Measurements from ENCODE around the gene C9orf50. TPM values are rescaled to one million over a fixed set of nuclear protein-coding genes. Genes with fewer than 3 reads are reported as not detected.

C9orf50 gene
- total RNA-seq, 1 donor from 2014 or later: not detected

GRCh38 chr9:129656795-129657390 lies 36.0 kb upstream of the C9orf50 start:
- intact Hi-C loops (cut with micrococcal nuclease): no loop called here
- DNase-seq (ENCODE audit: low spot score): no peak
- H3K27ac Mint-ChIP-seq: no peak overlapping the region
- H3K9me3 Mint-ChIP-seq: no peaks in the 10 kb centered on the region
- H3K27me3 Mint-ChIP-seq (ENCODE audit: low read depth): peaks cover 11% of the 10 kb centered on the region
- no peaks in the 10 kb centered on the region for H3K36me3 Mint-ChIP-seq (ENCODE audit: low read depth)
- no peak overlapping the region for H3K4me3 Mint-ChIP-seq (ENCODE audit: low read depth)
- no peaks in the 10 kb centered on the region for H3K4me1 Mint-ChIP-seq (ENCODE audit: low read depth)

GRCh38 chr9:129655696-129656095 lies 34.8 kb upstream of the C9orf50 start:
- Mint-ChIP-seq H3K27me3 (ENCODE audit: low read depth) (peaks cover 3% of the 10 kb centered on the region), H3K9me3 (no peaks in the 10 kb centered on the region), H3K27ac (no peak overlapping the region), H3K36me3 (ENCODE audit: low read depth) (no peaks in the 10 kb centered on the region), H3K4me1 (ENCODE audit: low read depth) (no peaks in the 10 kb centered on the region), H3K4me3 (ENCODE audit: low read depth) (no peak overlapping the region)
- intact Hi-C loops (cut with micrococcal nuclease): no loop called here
- no peak for DNase-seq (ENCODE audit: low spot score)

GRCh38 chr9:129655154-129655553 lies 34.3 kb upstream of the C9orf50 start:
- Mint-ChIP-seq H3K4me1 (ENCODE audit: low read depth) (no peaks in the 10 kb centered on the region), H3K27me3 (ENCODE audit: low read depth) (peaks cover 3% of the 10 kb centered on the region), H3K9me3 (no peaks in the 10 kb centered on the region), H3K27ac (no peak overlapping the region), H3K36me3 (ENCODE audit: low read depth) (no peaks in the 10 kb centered on the region), H3K4me3 (ENCODE audit: low read depth) (no peak overlapping the region)
- DNase-seq (ENCODE audit: low spot score): no peak
- intact Hi-C loops (cut with micrococcal nuclease): no loop called here

- Mint-ChIP-seq H3K27ac (no peak overlapping the region), H3K36me3 (ENCODE audit: low read depth) (no peaks in the 10 kb centered on the region), H3K27me3 (ENCODE audit: low read depth) (peaks cover 3% of the 10 kb centered on the region), H3K4me1 (ENCODE audit: low read depth) (no peaks in the 10 kb centered on the region), H3K9me3 (no peaks in the 10 kb centered on the region), H3K4me3 (ENCODE audit: low read depth) (no peak overlapping the region)
- intact Hi-C loops (cut with micrococcal nuclease): no loop called here
- DNase-seq (ENCODE audit: low spot score): no peak
Measured at GRCh38 chr9:129654554-129655040, 33.7 kb upstream of the C9orf50 start.

GRCh38 chr9:129653823-129654553 lies 33.1 kb upstream of the C9orf50 start:
- Mint-ChIP-seq H3K27me3 (ENCODE audit: low read depth) (peaks cover 3% of the 10 kb centered on the region), H3K4me1 (ENCODE audit: low read depth) (no peaks in the 10 kb centered on the region), H3K27ac (no peak overlapping the region), H3K4me3 (ENCODE audit: low read depth) (no peak overlapping the region), H3K9me3 (no peaks in the 10 kb centered on the region), H3K36me3 (ENCODE audit: low read depth) (no peaks in the 10 kb centered on the region)
- intact Hi-C loops (cut with micrococcal nuclease): no loop called here
- no peak for DNase-seq (ENCODE audit: low spot score)

GRCh38 chr9:129650680-129651235 lies 29.9 kb upstream of the C9orf50 start:
- H3K27ac Mint-ChIP-seq: no peak overlapping the region
- no peaks in the 10 kb centered on the region for H3K4me1 Mint-ChIP-seq (ENCODE audit: low read depth)
- no peak for DNase-seq (ENCODE audit: low spot score)
- intact Hi-C loops (cut with micrococcal nuclease): no loop called here
- no peak overlapping the region for H3K4me3 Mint-ChIP-seq (ENCODE audit: low read depth)
- H3K9me3 Mint-ChIP-seq: no peaks in the 10 kb centered on the region
- peaks cover 1% of the 10 kb centered on the region for H3K27me3 Mint-ChIP-seq (ENCODE audit: low read depth)
- no peaks in the 10 kb centered on the region for H3K36me3 Mint-ChIP-seq (ENCODE audit: low read depth)

- no peak for DNase-seq (ENCODE audit: low spot score)
- Mint-ChIP-seq H3K36me3 (ENCODE audit: low read depth) (no peaks in the 10 kb centered on the region), H3K9me3 (no peaks in the 10 kb centered on the region), H3K4me1 (ENCODE audit: low read depth) (no peaks in the 10 kb centered on the region), H3K27ac (no peak overlapping the region), H3K27me3 (ENCODE audit: low read depth) (peaks cover 1% of the 10 kb centered on the region), H3K4me3 (ENCODE audit: low read depth) (no peak overlapping the region)
- intact Hi-C loops (cut with micrococcal nuclease): no loop called here
Measured at GRCh38 chr9:129649726-129650679, 29.1 kb upstream of the C9orf50 start.

- H3K27ac Mint-ChIP-seq: no peak overlapping the region
- H3K36me3 Mint-ChIP-seq (ENCODE audit: low read depth): no peaks in the 10 kb centered on the region
- intact Hi-C loops (cut with micrococcal nuclease): no loop called here
- H3K4me3 Mint-ChIP-seq (ENCODE audit: low read depth): no peak overlapping the region
- no peaks in the 10 kb centered on the region for H3K4me1 Mint-ChIP-seq (ENCODE audit: low read depth)
- no peaks in the 10 kb centered on the region for H3K27me3 Mint-ChIP-seq (ENCODE audit: low read depth)
- no peaks in the 10 kb centered on the region for H3K9me3 Mint-ChIP-seq
- DNase-seq (ENCODE audit: low spot score): no peak
Measured at GRCh38 chr9:129648764-129649115, 27.8 kb upstream of the C9orf50 start.

- intact Hi-C loops (cut with micrococcal nuclease): no loop called here
- DNase-seq (ENCODE audit: low spot score): no peak
- H3K27ac Mint-ChIP-seq: no peak overlapping the region
- no peaks in the 10 kb centered on the region for H3K9me3 Mint-ChIP-seq
- H3K4me1 Mint-ChIP-seq (ENCODE audit: low read depth): no peaks in the 10 kb centered on the region
- no peaks in the 10 kb centered on the region for H3K27me3 Mint-ChIP-seq (ENCODE audit: low read depth)
- no peak overlapping the region for H3K4me3 Mint-ChIP-seq (ENCODE audit: low read depth)
- no peaks in the 10 kb centered on the region for H3K36me3 Mint-ChIP-seq (ENCODE audit: low read depth)
Measured at GRCh38 chr9:129648092-129648763, 27.3 kb upstream of the C9orf50 start.

GRCh38 chr9:129647635-129648034 lies 26.7 kb upstream of the C9orf50 start:
- no peak for DNase-seq (ENCODE audit: low spot score)
- no peaks in the 10 kb centered on the region for H3K36me3 Mint-ChIP-seq (ENCODE audit: low read depth)
- intact Hi-C loops (cut with micrococcal nuclease): no loop called here
- H3K27ac Mint-ChIP-seq: no peak overlapping the region
- H3K27me3 Mint-ChIP-seq (ENCODE audit: low read depth): no peaks in the 10 kb centered on the region
- H3K4me1 Mint-ChIP-seq (ENCODE audit: low read depth): no peaks in the 10 kb centered on the region
- no peak overlapping the region for H3K4me3 Mint-ChIP-seq (ENCODE audit: low read depth)
- no peaks in the 10 kb centered on the region for H3K9me3 Mint-ChIP-seq

- H3K36me3 Mint-ChIP-seq (ENCODE audit: low read depth): no peaks in the 10 kb centered on the region
- intact Hi-C loops (cut with micrococcal nuclease): no loop called here
- no peaks in the 10 kb centered on the region for H3K27me3 Mint-ChIP-seq (ENCODE audit: low read depth)
- no peak overlapping the region for H3K4me3 Mint-ChIP-seq (ENCODE audit: low read depth)
- DNase-seq (ENCODE audit: low spot score): no peak
- H3K9me3 Mint-ChIP-seq: no peaks in the 10 kb centered on the region
- H3K27ac Mint-ChIP-seq: no peak overlapping the region
- peaks cover 3% of the 10 kb centered on the region for H3K4me1 Mint-ChIP-seq (ENCODE audit: low read depth)
Measured at GRCh38 chr9:129646654-129647053, 25.8 kb upstream of the C9orf50 start.

GRCh38 chr9:129646252-129646651 lies 25.4 kb upstream of the C9orf50 start:
- Mint-ChIP-seq H3K9me3 (no peaks in the 10 kb centered on the region), H3K36me3 (ENCODE audit: low read depth) (no peaks in the 10 kb centered on the region), H3K4me3 (ENCODE audit: low read depth) (no peak overlapping the region), H3K4me1 (ENCODE audit: low read depth) (peaks cover 5% of the 10 kb centered on the region), H3K27ac (no peak overlapping the region), H3K27me3 (ENCODE audit: low read depth) (no peaks in the 10 kb centered on the region)
- intact Hi-C loops (cut with micrococcal nuclease): no loop called here
- no peak for DNase-seq (ENCODE audit: low spot score)
